Loucy (cell line): ENCODE results near the gene OR1A1.

Experiments
- CTCF ChIP-seq: fragments of 200-600 bp; sonication (generic); conservative IDR thresholded peaks from 2 replicates; pipeline ENCODE4 v1.5.1; 2014; ENCODE audit warnings: mild to moderate bottlenecking, antibody characterized with exemption, low read length
- EZH2phosphoT487 ChIP-seq: fragments of 200-600 bp; IDR thresholded peaks from 2 replicates; pipeline ENCODE4 v1.6.1; 2018; ENCODE audit warnings: antibody characterized with exemption, mild to moderate bottlenecking, moderate library complexity, borderline replicate concordance

- no peak for TF ChIP-seq EZH2phosphoT487
- TF ChIP-seq CTCF, result no peak
Measured at GRCh38 chr17:3213001-3213400, 5.5 kb downstream of the OR1A1 start.
